H1 (cell line): ENCODE measurements around the gene OLR1. TPM values are rescaled to one million over a fixed set of nuclear protein-coding genes. Genes with fewer than 3 reads are reported as not detected.

Experiments
- BCL11A ChIP-seq, 2 experiments: IDR thresholded peaks; one replicate each; pipeline ENCODE4 v1.6.1; 2011; ENCODE audit warnings: low read depth in 2 of 2, low read length in 2 of 2, mild to moderate bottlenecking in 2 of 2
- SAP30 ChIP-seq: fragments of 300-600 bp; sonication (generic); IDR thresholded peaks from 2 replicates; pipeline ENCODE4 v1.7.1; 2012; ENCODE audit warnings: low read length, moderate library complexity, mild to moderate bottlenecking, inconsistent platforms; ENCODE audit not compliant: insufficient read depth, insufficient replicate concordance
- SUZ12 ChIP-seq: fragments of 200-600 bp; sonication (generic); IDR thresholded peaks from 2 replicates; pipeline ENCODE4 v1.6.1; 2012; ENCODE audit warnings: mild to moderate bottlenecking, inconsistent platforms, low read length, moderate library complexity, mixed read lengths
- polyA plus RNA-seq, 7 experiments: library from polyadenylated mRNA; depleted of rRNA in 3 of 7; stranded (reverse) in 5 of 7; unstranded in 2 of 7; fragments of >200 nt in 5 of 7; fragments of 200-250 nt in 2 of 7; gene quantifications; 1 replicate in 5 of 7; 2 replicates in 1 of 7; 4 replicates in 1 of 7; pipeline versions ENCODE4 v1.2.1 to v1.2.3, GENCODE V29; 2011 to 2013; ENCODE audit warnings: missing spikeins in 2 of 7, mixed read lengths in 2 of 7
- total RNA-seq: library from RNA; stranded (reverse); fragmentation: NEBNext Ultra II Directional; extraction: Animal tissue kit (Norgen Biotek cat#: 25700); gene quantifications from 2 replicates; pipeline ENCODE4 v1.2.1, GENCODE V29; 2021
- TF ChIP-seq, protein P1 (sequence below): fragments of 300-600 bp; sonication (generic); IDR thresholded peaks from 2 replicates; pipeline ENCODE4 v1.7.1; 2012; ENCODE audit warnings: low read length, moderate library complexity, mild to moderate bottlenecking, inconsistent platforms; ENCODE audit not compliant: insufficient replicate concordance

Gene OLR1
- total and polyA plus RNA-seq, 2 of the 8 experiments (the other 6 are each of a cell fraction or from before 2014, with no cell fraction given) = not detected

GRCh38 chr12:10171973-10172728 is at the start of gene OLR1 (continued):
- TF ChIP-seq SAP30 (no peak), SUZ12 (no peak), BCL11A (IDR thresholded peaks at IDR 0.05; ENCODE audit: low read depth in 2 of 2, low read length in 2 of 2) (no peak)
- TF ChIP-seq, protein P1, sequence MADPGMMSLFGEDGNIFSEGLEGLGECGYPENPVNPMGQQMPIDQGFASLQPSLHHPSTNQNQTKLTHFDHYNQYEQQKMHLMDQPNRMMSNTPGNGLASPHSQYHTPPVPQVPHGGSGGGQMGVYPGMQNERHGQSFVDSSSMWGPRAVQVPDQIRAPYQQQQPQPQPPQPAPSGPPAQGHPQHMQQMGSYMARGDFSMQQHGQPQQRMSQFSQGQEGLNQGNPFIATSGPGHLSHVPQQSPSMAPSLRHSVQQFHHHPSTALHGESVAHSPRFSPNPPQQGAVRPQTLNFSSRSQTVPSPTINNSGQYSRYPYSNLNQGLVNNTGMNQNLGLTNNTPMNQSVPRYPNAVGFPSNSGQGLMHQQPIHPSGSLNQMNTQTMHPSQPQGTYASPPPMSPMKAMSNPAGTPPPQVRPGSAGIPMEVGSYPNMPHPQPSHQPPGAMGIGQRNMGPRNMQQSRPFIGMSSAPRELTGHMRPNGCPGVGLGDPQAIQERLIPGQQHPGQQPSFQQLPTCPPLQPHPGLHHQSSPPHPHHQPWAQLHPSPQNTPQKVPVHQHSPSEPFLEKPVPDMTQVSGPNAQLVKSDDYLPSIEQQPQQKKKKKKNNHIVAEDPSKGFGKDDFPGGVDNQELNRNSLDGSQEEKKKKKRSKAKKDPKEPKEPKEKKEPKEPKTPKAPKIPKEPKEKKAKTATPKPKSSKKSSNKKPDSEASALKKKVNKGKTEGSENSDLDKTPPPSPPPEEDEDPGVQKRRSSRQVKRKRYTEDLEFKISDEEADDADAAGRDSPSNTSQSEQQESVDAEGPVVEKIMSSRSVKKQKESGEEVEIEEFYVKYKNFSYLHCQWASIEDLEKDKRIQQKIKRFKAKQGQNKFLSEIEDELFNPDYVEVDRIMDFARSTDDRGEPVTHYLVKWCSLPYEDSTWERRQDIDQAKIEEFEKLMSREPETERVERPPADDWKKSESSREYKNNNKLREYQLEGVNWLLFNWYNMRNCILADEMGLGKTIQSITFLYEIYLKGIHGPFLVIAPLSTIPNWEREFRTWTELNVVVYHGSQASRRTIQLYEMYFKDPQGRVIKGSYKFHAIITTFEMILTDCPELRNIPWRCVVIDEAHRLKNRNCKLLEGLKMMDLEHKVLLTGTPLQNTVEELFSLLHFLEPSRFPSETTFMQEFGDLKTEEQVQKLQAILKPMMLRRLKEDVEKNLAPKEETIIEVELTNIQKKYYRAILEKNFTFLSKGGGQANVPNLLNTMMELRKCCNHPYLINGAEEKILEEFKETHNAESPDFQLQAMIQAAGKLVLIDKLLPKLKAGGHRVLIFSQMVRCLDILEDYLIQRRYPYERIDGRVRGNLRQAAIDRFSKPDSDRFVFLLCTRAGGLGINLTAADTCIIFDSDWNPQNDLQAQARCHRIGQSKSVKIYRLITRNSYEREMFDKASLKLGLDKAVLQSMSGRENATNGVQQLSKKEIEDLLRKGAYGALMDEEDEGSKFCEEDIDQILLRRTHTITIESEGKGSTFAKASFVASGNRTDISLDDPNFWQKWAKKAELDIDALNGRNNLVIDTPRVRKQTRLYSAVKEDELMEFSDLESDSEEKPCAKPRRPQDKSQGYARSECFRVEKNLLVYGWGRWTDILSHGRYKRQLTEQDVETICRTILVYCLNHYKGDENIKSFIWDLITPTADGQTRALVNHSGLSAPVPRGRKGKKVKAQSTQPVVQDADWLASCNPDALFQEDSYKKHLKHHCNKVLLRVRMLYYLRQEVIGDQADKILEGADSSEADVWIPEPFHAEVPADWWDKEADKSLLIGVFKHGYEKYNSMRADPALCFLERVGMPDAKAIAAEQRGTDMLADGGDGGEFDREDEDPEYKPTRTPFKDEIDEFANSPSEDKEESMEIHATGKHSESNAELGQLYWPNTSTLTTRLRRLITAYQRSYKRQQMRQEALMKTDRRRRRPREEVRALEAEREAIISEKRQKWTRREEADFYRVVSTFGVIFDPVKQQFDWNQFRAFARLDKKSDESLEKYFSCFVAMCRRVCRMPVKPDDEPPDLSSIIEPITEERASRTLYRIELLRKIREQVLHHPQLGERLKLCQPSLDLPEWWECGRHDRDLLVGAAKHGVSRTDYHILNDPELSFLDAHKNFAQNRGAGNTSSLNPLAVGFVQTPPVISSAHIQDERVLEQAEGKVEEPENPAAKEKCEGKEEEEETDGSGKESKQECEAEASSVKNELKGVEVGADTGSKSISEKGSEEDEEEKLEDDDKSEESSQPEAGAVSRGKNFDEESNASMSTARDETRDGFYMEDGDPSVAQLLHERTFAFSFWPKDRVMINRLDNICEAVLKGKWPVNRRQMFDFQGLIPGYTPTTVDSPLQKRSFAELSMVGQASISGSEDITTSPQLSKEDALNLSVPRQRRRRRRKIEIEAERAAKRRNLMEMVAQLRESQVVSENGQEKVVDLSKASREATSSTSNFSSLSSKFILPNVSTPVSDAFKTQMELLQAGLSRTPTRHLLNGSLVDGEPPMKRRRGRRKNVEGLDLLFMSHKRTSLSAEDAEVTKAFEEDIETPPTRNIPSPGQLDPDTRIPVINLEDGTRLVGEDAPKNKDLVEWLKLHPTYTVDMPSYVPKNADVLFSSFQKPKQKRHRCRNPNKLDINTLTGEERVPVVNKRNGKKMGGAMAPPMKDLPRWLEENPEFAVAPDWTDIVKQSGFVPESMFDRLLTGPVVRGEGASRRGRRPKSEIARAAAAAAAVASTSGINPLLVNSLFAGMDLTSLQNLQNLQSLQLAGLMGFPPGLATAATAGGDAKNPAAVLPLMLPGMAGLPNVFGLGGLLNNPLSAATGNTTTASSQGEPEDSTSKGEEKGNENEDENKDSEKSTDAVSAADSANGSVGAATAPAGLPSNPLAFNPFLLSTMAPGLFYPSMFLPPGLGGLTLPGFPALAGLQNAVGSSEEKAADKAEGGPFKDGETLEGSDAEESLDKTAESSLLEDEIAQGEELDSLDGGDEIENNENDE = no peak
